HG03064 (cell line): ENCODE data around the gene CCR3.

Experiments used
- ATAC-seq: cut with Tn5 transposase; IDR thresholded peaks from one replicate; pipeline ENCODE4 v1.9.1; 2021; ENCODE audit warnings: low read depth; ENCODE audit not compliant: unreplicated experiment

Gene CCR3

DNA sequence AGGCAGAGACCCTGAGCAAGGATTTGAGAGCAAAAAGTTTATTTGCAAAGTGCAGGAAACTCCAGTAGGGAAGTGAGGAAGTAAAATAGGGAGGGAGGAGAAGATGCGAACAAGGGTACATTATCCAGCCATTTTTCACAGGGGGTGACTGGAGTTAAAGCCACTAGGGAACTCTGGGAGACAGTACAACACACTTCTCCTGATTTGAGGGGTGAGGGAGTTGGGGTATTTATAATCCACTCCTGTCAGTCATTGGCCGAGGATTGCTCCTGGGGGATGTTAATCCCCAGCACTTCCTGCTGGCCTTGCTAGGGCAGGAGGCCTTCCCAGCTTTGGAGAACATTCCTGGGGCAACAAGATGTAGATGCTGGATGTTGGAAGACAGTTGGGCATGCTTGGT lies 28.2 kb downstream of the CCR3 start:
- no peak for ATAC-seq

DNA sequence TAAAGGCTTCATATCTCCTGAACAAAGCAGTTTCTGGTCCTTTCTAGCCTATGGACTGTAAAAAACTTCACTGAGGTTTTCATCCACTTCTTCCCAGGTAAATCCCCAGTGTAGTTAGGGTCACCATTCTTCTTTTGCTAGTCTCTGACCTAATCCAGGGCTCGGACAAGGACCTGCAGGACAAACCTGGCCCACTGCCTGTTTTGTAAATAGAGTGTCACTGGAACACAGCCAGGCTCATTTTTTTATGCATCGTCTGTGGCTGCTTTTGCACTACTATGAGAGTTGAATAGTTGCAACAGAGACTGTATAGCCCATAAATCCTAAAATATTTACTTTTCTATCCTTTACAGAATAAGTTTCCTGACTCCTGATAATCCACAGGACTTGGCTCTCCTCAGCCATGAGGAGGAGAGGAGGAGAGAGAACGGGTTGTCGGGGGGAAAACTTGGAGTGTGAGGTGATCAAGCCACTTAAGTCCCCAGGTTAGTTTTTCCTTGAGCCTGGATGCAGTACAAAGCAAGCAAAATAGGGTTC lies 29.0 kb downstream of the CCR3 start:
- ATAC-seq: no peak

DNA sequence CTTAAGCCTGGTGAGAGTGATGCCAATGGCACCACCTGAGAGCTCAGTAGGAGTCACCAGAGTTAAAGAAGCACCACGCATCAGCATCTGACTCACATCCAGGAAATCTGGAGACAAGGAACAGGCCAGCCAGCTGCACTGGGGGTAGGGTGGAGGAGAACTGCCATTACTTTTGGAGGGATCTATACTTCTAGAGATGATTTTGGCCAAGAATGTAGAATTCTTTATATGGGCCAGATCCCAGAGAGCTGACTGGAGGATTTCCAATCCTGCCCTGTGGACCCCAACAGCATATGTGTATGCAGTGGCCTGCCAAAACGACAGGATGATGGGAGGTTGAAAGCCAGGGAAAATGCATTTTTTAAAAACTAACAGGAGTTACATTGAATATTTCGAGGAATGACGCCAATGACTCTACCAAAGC lies 29.8 kb downstream of the CCR3 start:
- ATAC-seq: no peak

DNA sequence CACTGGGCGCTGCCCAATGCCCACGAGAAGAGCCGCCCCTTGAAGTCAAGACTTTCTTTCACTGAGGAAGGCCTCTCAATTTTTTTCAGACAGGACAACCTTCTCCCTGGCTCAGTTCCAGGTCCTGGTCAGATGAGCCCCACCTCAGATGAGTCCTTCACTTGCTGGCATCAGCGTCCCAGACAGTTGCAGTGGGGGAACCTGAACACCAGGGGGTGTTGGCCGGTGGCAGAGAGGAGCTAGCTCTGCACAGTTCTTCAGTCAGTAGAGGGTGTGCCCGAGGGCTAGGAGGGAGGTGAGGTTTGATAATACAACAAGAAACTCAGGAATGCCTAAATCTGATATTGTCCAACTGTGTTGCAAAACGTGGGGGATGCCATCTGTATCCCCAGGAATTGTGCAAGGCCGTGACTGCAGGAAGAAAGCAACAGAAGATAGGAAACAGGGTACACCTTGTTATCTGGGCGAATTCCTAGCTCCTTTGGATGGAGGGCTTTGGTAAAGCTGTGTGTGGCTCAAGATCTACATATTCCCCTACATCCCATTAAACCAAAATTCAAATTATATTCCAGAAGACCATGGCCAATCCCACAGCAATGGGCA lies 34.3 kb downstream of the CCR3 start:
- no peak for ATAC-seq

DNA sequence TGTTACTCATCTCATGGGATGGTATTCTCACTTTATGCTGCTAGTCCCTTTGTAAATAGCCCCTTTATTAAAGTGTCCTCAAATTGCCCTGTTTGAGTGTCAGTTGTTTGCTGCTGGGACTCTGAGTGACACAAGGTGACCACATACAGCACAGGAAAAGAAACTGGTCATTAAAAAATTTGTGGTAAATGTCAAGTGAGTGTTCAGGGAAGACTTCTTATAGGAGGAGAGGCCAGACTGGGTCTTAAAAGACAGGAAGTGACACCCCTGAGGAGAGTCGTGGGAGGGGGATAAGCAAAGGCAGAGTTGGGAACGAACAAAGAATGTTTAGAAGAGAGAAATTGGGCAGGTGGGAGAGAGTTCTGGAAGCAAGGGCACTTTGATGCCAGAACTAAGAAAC lies 35.2 kb downstream of the CCR3 start:
- no peak for ATAC-seq

DNA sequence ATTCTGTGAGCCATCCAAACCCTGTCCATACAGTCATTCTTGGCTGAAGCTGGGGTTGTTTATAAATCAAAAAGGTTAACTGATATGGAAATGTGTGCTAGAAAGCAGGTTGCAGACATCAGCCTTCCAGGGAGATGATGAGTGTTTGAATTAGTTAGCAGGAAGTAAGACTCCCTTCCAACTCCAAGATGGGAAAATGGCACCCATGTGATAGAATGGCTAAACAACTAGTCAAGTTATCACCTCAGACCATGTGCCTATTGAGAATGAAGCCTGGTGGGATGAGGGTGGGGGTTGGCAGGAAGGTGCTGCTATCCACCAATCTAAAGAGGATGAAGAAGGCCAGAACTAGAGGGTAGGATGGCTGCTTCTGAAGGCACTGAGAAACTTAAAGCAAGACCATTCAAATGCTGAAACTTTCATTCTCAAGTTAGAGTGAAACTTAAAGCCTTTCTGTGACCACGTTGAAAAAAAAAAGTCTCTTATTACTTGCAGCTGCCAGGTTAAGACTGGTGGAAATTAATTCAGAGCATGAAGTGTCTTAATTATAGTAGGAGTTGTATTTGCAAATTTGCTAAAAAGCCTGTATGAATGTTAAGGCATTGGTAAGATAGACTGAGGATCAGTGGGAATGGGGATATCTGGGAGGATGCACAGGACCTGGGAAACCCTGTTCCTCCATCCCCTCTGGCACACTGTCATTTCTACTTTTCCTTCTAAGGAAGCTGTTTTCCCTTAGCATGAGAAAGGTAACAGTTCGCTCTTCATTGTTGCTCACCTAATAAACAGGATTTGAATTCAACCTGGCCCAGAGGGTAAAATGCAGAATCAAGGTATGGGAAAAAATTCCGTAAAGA lies 36.8 kb downstream of the CCR3 start:
- ATAC-seq: no peak

DNA sequence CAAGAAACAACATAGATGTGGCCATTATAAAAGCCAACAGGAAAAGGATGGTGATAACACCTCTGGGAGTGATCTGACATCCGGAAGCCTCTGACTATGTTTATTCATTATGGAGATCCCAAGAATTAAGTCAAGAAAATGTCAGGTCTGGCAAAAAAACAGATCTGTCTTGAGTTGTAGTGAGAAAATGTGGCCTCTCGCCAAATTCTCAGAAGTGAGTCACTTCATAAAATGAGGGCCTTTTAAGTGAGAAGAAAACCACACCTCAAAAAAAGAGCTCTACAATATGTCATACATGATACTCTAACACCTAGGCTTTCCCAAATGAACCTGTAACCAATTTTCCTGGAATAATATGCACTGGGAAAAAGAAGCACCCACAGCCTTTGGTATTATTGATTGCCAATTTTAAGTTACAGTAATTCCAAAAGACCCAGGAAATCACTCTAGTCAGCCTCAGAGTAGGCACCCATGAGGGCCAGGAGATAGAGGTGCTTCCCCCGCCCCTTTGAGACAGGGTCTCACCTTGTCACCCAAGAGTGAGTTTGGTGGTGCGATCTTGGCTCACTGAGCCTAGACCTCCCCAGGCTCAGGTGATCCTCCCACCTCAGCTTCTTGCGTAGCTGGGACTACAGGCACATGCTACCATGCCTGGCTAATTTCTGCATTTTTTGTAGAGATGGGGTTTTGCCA lies 38.0 kb downstream of the CCR3 start:
- ATAC-seq: no peak

DNA sequence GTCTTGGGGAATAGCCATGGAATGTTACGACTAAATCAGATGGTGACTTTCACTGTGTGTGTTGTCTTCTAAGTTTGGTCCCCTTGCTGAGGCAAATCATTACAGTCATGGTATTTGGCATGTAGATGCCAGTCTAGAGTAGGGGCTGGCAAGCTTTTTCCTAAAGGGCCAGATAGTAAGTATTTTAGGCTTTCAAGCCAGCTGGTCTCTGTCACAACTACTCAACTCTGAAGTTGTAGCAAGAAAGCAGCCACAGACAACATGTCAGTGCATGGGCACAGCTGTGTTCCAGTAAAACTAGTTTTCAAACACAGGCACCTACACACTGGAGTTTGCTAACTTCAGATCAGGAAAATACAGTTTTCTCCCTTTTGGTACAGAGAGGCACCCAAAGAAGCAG lies 39.3 kb downstream of the CCR3 start:
- no peak for ATAC-seq

DNA sequence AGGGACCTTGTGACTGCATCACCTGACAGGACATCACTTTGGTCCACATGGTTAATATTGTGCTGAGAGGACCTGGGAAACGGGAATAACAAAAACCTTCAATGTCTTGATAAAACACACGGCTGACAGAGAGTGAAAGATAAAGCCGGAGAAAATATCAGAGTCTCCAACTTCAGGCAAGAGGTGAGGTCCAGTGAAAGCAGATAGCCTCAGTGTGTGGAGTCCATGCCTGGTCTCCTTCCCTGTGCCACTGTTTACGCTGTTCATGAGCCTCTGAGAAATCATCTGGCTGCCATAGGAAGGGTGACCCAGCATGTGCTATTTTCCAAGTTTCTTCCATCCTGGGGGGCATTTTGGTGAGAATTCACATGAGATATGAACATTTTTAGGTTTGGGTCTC lies 39.8 kb downstream of the CCR3 start:
- ATAC-seq: no peak

DNA sequence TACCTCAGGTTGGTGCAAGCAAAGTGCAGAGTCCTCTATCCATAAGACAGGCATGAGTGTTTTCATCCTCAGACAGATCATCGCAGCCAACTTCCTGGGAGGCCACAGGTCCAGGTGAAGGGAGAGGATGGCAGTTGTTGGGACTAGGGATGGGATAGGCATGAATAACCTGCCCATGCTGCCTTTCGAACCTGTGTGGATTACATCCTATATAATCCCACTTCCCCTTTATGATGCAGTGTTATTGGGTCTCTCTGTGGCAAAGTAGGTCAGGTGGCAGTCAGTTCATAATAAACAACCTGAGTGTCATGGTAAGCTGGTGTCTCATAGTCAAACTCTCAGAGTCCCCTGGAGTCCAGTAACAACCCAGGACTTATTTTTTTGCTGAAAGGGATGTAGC lies 40.4 kb downstream of the CCR3 start:
- ATAC-seq: no peak

DNA sequence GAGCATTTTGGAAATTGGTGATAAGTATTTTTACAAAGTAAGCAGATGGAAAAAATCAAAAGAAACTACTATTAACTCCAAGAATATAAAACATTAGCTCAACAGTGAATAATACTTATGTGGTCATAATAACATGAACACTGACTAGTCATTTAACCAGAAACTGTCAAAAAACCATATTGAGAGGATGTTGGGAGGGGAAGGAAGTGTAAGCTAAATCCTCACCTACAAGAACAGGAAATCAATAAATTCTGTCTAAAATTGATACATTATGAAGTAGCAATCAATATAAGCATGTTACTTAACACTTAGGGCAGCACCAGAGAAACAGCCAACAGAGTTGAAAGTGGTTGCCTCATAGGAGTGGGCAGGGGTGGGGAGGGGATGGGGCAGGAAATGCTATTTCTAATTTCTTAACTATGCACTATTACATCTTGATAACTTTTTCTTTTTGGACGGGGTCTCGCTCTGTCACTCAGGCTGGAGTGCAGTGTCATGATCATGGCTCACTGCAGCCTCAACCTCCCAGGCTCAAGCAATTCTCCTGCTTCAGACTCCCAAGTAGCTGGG lies 41.7 kb downstream of the CCR3 start:
- no peak for ATAC-seq

DNA sequence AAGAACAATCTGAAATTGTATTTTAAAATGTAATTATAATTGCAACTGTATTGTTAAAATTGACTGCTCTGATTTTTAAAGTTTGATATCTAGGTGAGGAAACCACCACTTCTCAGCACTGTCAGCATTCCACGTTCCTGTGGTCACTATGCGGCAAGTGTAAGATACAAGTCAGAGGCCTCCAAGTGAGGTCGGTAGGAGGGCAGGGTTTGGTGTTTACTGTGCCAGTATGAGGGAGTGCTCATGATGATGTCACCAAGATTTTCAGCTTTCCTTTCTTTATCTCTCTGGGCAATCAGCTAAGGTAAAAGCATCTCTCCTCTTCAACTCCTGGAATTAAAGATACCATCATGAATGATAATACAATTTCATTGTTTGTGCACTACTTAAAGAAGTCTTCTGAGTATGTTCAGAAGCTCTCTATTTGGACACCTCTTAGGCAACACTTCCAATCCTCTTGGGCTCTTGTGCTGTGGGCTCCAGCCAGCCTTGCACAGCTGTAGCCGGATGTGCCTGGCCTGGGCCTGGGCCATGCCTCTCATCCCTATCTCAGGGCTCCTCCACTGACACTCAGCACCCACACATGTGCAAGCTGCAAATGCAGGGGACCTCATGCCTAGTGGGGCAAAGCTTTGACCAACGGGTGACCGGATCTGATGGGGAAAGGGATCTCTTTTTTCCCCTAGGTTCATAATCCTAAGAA lies 42.9 kb downstream of the CCR3 start:
- ATAC-seq: no peak

DNA sequence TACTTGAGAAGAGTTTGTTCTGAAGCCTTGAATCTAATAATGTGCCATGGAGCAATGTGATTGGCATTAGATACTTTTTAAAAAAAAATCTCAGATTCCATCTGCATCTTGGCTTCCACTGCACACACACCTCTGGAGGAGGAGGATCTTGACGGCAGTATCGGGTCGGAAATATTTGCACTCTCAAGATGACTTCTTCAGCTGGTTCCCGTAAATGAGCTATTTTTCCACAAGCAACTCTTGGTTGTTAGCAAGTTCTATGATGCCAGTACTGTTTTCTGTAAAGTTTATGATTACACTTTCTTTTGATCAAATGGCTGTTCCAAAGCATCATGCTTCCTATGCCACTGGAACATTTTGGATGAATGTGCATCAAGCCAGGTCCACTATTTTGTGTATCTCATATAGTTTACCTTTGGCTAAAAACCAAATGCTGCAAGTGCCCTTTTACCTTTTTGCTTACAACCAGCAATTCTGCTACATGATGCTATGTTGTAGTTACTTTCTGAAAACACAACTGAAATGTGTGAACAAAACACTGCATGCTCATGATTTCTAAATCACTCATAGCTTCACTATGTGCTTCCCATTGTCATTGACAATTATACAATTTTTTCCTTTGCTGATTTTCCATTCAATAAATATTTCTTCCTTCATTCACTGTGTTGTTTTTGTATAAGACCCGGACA lies 43.8 kb downstream of the CCR3 start:
- no peak for ATAC-seq

DNA sequence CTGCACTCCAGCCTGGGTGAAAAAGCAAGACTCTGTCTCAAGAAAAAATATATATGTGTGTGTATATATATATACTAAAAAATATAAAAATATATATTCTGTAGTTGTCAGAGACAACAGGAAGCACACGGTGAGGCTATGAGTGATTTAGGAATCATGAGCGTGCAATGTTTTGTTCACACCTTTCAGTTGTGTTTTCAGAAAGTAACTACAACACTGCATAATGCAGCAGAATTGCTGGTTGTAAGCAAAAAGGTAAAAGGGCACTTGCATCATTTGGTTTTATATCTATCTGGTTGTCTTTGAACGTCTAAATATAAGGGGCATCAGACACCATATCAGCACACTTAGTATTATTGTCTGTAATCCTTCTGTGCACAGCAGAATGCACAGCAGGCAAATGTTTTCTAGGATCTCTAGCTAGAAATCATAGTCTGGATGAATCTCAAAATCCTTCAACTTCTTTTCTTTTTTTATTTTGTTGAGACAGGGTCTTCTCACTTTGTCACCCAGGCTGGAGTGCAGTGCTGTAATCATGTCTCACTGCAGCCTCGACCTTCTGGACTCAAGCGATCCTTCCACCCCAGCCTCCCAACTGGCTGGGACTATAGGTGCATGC lies 44.8 kb downstream of the CCR3 start:
- no peak for ATAC-seq

DNA sequence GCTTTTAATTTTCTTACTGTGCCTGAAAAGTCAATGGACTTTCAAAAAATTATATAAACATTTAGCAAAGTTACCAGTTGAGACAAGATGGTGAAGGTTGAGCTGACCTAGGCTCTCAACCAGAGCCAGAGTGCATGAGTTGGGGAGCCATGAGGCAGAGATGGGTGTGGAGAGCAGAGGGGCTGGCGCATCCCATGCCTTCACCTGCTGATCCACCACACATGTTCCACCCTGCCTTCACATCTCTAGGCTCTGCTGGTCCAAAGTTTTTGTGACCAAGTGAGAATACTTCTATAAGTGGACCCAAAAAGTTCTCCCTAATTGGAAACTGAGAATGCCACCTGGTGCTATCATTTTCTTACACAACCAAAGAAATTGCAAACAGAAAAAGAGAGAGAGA lies 47.3 kb downstream of the CCR3 start:
- no peak for ATAC-seq

DNA sequence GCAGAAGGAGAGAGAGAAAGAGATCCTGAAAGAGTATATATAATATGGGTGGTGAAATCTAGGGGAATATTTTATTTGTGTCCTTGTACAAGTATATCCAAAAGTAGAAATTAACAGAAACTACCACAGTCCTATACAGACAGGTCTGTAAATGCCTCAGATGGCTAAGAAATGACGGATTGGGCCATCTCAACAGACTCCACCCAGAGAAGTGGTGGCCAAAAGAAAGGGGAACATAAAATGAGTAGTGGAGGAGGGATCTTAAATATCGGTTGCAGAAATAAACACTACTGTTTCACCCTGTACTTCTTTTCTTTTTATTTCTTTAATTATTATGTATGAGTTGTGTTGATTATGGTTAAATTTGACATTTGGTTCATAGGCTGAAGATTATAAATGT lies 47.7 kb downstream of the CCR3 start:
- ATAC-seq: no peak

DNA sequence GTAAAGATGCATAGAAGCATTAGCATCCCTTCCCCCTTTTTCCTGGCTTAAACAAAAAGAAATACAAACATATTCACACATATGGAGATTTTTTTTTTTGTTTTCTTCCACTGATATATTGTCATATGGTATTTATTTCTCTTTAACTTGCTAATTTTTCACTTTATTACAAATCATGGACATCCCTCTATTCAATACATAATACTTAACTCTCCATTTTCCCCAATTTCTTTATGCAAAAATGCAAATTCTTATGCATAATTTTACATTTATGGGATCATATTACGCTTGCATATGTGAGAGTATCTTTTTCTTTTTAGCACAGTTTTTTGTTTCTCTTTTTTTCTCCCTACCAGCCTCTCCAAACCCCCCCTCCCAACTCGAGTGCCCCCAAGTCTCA lies 48.8 kb downstream of the CCR3 start:
- no peak for ATAC-seq

DNA sequence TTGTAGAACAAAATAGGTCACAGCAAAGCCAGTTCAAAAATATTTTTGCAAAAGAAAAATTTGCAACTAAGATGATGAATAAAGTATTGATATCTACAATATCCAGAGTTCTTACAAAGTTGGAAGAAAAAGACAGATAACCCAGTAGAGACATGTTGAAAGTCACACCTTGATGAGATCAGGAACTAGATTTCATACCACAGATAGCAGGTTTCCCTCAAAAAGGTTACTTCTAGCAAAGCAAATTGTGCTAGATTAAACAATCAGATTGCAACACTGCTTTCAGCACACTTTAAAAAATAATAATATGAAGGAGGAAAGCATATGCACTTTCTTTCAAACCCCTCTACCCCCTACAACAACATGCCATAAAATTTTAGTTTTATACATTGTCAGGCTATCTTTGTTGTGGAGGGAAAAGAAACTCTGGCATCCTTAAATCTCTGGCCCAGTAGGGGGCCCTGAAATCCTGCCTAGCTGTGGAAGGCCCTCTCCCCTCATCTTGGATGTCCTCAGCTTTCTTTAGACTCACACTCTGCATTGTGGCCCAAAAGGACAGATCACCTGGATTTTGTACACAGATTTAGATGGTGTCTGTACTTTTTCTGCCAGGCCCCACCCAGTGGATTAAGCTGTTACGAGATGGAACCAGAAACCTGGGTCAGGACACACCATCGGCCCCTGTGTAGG lies 50.9 kb downstream of the CCR3 start:
- ATAC-seq: no peak
